B cell (primary cell): ENCODE measurements around the gene GATM. TPM values are rescaled to one million over a fixed set of nuclear protein-coding genes. Genes with fewer than 3 reads are reported as not detected.
A peak's percentile ranks its signal among the peaks of the same experiment; 100 is the strongest.

Experiments
- ATAC-seq: fragments of 200-7000 bp; cut with Tn5 transposase; one replicate; pipeline ENCODE4 v1.10.0; 2021; ENCODE audit warnings: low read depth, mild to moderate bottlenecking, moderate number of reproducible peaks, moderate library complexity
- CTCF ChIA-PET: fragments of 350-600 bp; sonication (Branson Sonifier 250); formaldehyde crosslinking; loops from one replicate; lab custom pipeline; 2021; ENCODE audit warnings: antibody characterized with exemption, inconsistent platforms; lab: Charles Lee
- POLR2A ChIA-PET: fragments of 350-600 bp; sonication (Branson Sonifier 250); formaldehyde crosslinking; loops from one replicate; lab custom pipeline; 2021; ENCODE audit warnings: antibody characterized with exemption; lab: Charles Lee
- DNase-seq: peaks from one replicate; pipeline ENCODE4 v3.0.0; 2013
- H2AFZ ChIP-seq: 2 replicates; pipeline ENCODE4 v1.6.1; 2012; ENCODE audit warnings: mild to moderate bottlenecking, low read depth, low read length; ENCODE audit not compliant: insufficient read depth, poor library complexity, severe bottlenecking
- H3K27ac ChIP-seq, 2 donors: 1 replicate in 1 of 2; 2 replicates in 1 of 2; pipeline ENCODE4 v1.5.1; 2012 to 2013; ENCODE audit warnings: low read length in 2 of 2, mild to moderate bottlenecking in 2 of 2, moderate library complexity in 1 of 2
- H3K27me3 ChIP-seq, 4 experiments: fragments of 200-600 bp in 1 of 4; sonication (generic) in 1 of 4; replicated peaks in 1 of 4; 1 replicate in 2 of 4; 2 replicates in 2 of 4; pipeline versions ENCODE4 v1.6.1 to v1.7.0; 2013 to 2016; ENCODE audit warnings: low read length in 3 of 4, mild to moderate bottlenecking in 2 of 4, mixed read lengths in 1 of 4, moderate library complexity in 1 of 4; ENCODE audit not compliant: insufficient read depth in 4 of 4, control insufficient read depth in 3 of 4; ENCODE audit errors: control extremely low read depth in 1 of 4
- H3K36me3 ChIP-seq, 2 experiments: replicated peaks in 1 of 2; 1 replicate in 1 of 2; 2 replicates in 1 of 2; pipeline versions ENCODE4 v1.6.1 to v1.7.1; 2013; ENCODE audit warnings: low read length in 1 of 2; ENCODE audit not compliant: insufficient read depth in 2 of 2, control insufficient read depth in 1 of 2; ENCODE audit errors: control extremely low read depth in 1 of 2, extremely low read depth in 1 of 2
- H3K4me1 ChIP-seq, 2 donors: fragments of 200-600 bp in 1 of 2; sonication (generic) in 1 of 2; 1 replicate in 1 of 2; 2 replicates in 1 of 2; pipeline versions ENCODE4 v1.5.1 to v1.6.1; 2013 to 2017; ENCODE audit warnings: low read length in 2 of 2; ENCODE audit not compliant: control insufficient read depth in 2 of 2, insufficient read depth in 2 of 2
- H3K4me2 ChIP-seq: replicated peaks from 2 replicates; pipeline ENCODE3; 2012; ENCODE audit warnings: mild to moderate bottlenecking, low read depth, low read length; ENCODE audit not compliant: poor library complexity, severe bottlenecking
- H3K4me3 ChIP-seq, 5 experiments: fragments of 200-600 bp in 1 of 5; sonication (generic) in 1 of 5; 1 replicate in 3 of 5; 2 replicates in 2 of 5; pipeline versions ENCODE4 v1.5.1 to v1.7.0; 2011 to 2016; ENCODE audit warnings: low read length in 4 of 5, mild to moderate bottlenecking in 4 of 5, low read depth in 2 of 5, control low read depth in 1 of 5, moderate library complexity in 1 of 5; ENCODE audit not compliant: insufficient read depth in 1 of 5; ENCODE audit errors: control extremely low read depth in 1 of 5, extremely low read depth in 1 of 5
- H3K79me2 ChIP-seq: fragments of 200-600 bp; sonication (generic); one replicate; pipeline ENCODE4 v1.6.0; 2016; ENCODE audit warnings: low read length; ENCODE audit not compliant: control insufficient read depth, insufficient read depth
- H3K9ac ChIP-seq: fragments of 200-600 bp; sonication (generic); 2 replicates; pipeline ENCODE4 v1.6.1; 2017; ENCODE audit warnings: mild to moderate bottlenecking, low read length, moderate library complexity
- H3K9me3 ChIP-seq, 3 donors: one replicate each; pipeline versions ENCODE4 v1.6.1 to v1.7.1; 2013; ENCODE audit warnings: low read length in 2 of 3; ENCODE audit not compliant: control insufficient read depth in 2 of 3, insufficient read depth in 1 of 3; ENCODE audit errors: control extremely low read depth in 1 of 3
- H4K20me1 ChIP-seq: 2 replicates; pipeline ENCODE4 v1.6.0; 2012; ENCODE audit warnings: mild to moderate bottlenecking, low read length; ENCODE audit not compliant: insufficient read depth, control insufficient read depth, poor library complexity, severe bottlenecking
- H3K27ac Mint-ChIP-seq: one replicate; pipeline ENCODE4 v1.8.0; 2021; ENCODE audit warnings: mixed read lengths
- H3K27me3 Mint-ChIP-seq: one replicate; pipeline ENCODE4 v1.8.0; 2021; ENCODE audit warnings: mixed read lengths
- H3K4me1 Mint-ChIP-seq: one replicate; pipeline ENCODE4 v1.8.0; 2021; ENCODE audit warnings: mixed read lengths
- H3K4me3 Mint-ChIP-seq: one replicate; pipeline ENCODE4 v1.8.0; 2021; ENCODE audit warnings: mixed read lengths
- H3K9me3 Mint-ChIP-seq: one replicate; pipeline ENCODE4 v1.8.0; 2022; ENCODE audit warnings: mixed read lengths; ENCODE audit not compliant: insufficient read depth
- CTCF ChIP-seq: fragments of 200-600 bp; IDR thresholded peaks from one replicate; pipeline ENCODE4 v1.8.0; 2022; ENCODE audit warnings: antibody characterized with exemption, mild to moderate bottlenecking
- EZH2 ChIP-seq: IDR thresholded peaks from 2 replicates; pipeline ENCODE4 v1.6.1; 2012; ENCODE audit warnings: borderline replicate concordance, low read depth, mild to moderate bottlenecking, moderate library complexity, low read length; ENCODE audit not compliant: insufficient read depth, poor library complexity, severe bottlenecking
- WGBS: methylation state at CpG from one replicate; pipeline ENCODE4 v1.1.5; 2013; ENCODE audit warnings: missing lambda C conversion rate; ENCODE audit not compliant: insufficient coverage; 5-methylcytosine and 5-hydroxymethylcytosine counted together
- intact Hi-C: fragments of 100-400 bp; cut with micrococcal nuclease; formaldehyde crosslinking; loops from one replicate; pipeline ENCODE4 v1.10.0; 2022
- polyA plus RNA-seq: library from polyadenylated mRNA; depleted of rRNA; stranded (reverse); fragments of >200 nt; gene quantifications from 2 replicates; pipeline ENCODE4 v1.2.3, GENCODE V29; 2012
- total RNA-seq, 2 donors: library from RNA; stranded (reverse); fragments of 120-200 nt in 1 of 2; gene quantifications; 1 replicate in 1 of 2; 2 replicates in 1 of 2; pipeline versions ENCODE4 v1.2.3 to v1.2.4, GENCODE V29; 2013 to 2022

GATM gene
- total and polyA plus RNA-seq, 2 donors (not counting 1 experiment from before 2014, with no cell fraction given): 9.6 to 18.2 TPM

- ATAC-seq (no peak), DNase-seq (no peak)
- TF ChIP-seq EZH2 (no peak), CTCF (no peak)
- peaks cover 20% of the 10 kb centered on the region for H3K4me1 Mint-ChIP-seq
- Histone ChIP-seq H2AFZ (peak overlapping the region; percentile 2), H3K4me1 (peaks cover 19% of the 10 kb centered on the region in 2 donors), H3K36me3 (no peaks in the 10 kb centered on the region), H3K4me3 (peak overlapping the region in 2 of 5 experiments; percentile 23 to 29), H3K79me2 (no peaks in the 10 kb centered on the region), H3K27me3 (no peaks in the 10 kb centered on the region), H3K4me2 (peak overlapping the region; percentile 52), H3K9ac (peak overlapping the region; percentile 41), H3K27ac (peak overlapping the region; percentile 85 to 86), H3K9me3 (no peaks in the 10 kb centered on the region), H4K20me1 (no peaks in the 10 kb centered on the region)
- intact Hi-C loops: loop anchor here (1.0 kb wide), 2 partner anchors 10 to 11 kb away; a partner anchor contains a TSS
- no peaks in the 10 kb centered on the region for H3K9me3 Mint-ChIP-seq
- ChIA-PET CTCF (interaction anchor here (1.3 to 5.9 kb wide), 6 partner anchors 8 to 230 kb away, joined by 4 to 45 read pairs (median 8); a partner anchor contains a TSS), POLR2A (interaction anchor here (0.8 to 0.9 kb wide), 2 partner anchors 9 to 10 kb away, joined by 3 to 6 read pairs; a partner anchor contains a TSS)
- peak overlapping the region; percentile 95 for H3K27ac Mint-ChIP-seq
- no peaks in the 10 kb centered on the region for H3K27me3 Mint-ChIP-seq
- H3K4me3 Mint-ChIP-seq: peak overlapping the region; percentile 73
These were observed 14.2 kb upstream of the GATM start for GRCh38 chr15:45392584-45392855.

GRCh38 chr15:45391746-45392583 is 13.6 kb upstream of the GATM start:
- peak; percentile 88 for DNase-seq
- H4K20me1 ChIP-seq: no peaks in the 10 kb centered on the region
- H3K4me1 ChIP-seq: peaks cover 19% of the 10 kb centered on the region in 2 donors
- TF ChIP-seq EZH2 (no peak), CTCF (no peak)
- Mint-ChIP-seq H3K4me3 (peak overlapping the region; percentile 73), H3K27me3 (peaks cover 2% of the 10 kb centered on the region), H3K4me1 (peaks cover 20% of the 10 kb centered on the region), H3K9me3 (no peaks in the 10 kb centered on the region), H3K27ac (peak overlapping the region; percentile 95)
- intact Hi-C loops: loop anchor here (1.0 kb wide), 2 partner anchors 10 to 11 kb away; a partner anchor contains a TSS
- ATAC-seq: peak; percentile 90
- peak overlapping the region; percentile 41 for H3K9ac ChIP-seq
- H3K27ac ChIP-seq: peak overlapping the region; percentile 85 to 86
- no CpG with 5 or more reads among the region's 7 CpGs for WGBS
- H2AFZ ChIP-seq: peak overlapping the region; percentile 2
- no peaks in the 10 kb centered on the region for H3K27me3 ChIP-seq
- peaks cover 0 to 1% (median 0%) of the 10 kb centered on the region in 3 donors for H3K9me3 ChIP-seq
- H3K4me3 ChIP-seq: peak overlapping the region in 2 of 5 experiments; percentile 23 to 29
- H3K4me2 ChIP-seq: peak overlapping the region; percentile 52
- ChIA-PET CTCF (interaction anchor here (0.6 to 5.9 kb wide), 11 partner anchors 9 to 1582 kb away, joined by 3 to 45 read pairs (median 4); a partner anchor contains a TSS), POLR2A (interaction anchor here (0.6 to 0.9 kb wide), 2 partner anchors 9 to 195 kb away, joined by 3 to 8 read pairs; no protein-coding TSS in a partner anchor)
- H3K36me3 ChIP-seq: no peaks in the 10 kb centered on the region
- no peaks in the 10 kb centered on the region for H3K79me2 ChIP-seq
